HCT116 (cell line): ENCODE results near the gene ARPC1A. TPM values are rescaled to one million over a fixed set of nuclear protein-coding genes. Genes with fewer than 3 reads are reported as not detected.

Experiments used
- ATAC-seq: fragments of 200-7000 bp; cut with Tn5 transposase; 2 replicates; pipeline ENCODE4 v1.9.1; 2020; ENCODE audit warnings: mild to moderate bottlenecking, moderate library complexity
- BruUV-seq: library from RNA; stranded (reverse); fragments of 400-500 nt; replicated peaks from 2 replicates; lab custom pipeline; 2021; lab: Mats Ljungman, UMichigan
- CTCF ChIA-PET: fragments of 300-600 bp; sonication (Branson Sonifier 250); formaldehyde crosslinking; loops from one replicate; lab custom pipeline; 2021; ENCODE audit warnings: antibody characterized with exemption; lab: Charles Lee
- POLR2A ChIA-PET: fragments of 300-600, 350-600 bp; sonication (Branson Sonifier 250); formaldehyde crosslinking; loops from one replicate; lab custom pipeline; 2021; ENCODE audit warnings: antibody characterized with exemption; lab: Charles Lee
- RAD21 ChIA-PET, 2 experiments: fragments of 300-600 bp; sonication (Branson Sonifier 250); formaldehyde crosslinking; loops; one replicate each; lab custom pipeline; 2023; ENCODE audit warnings: low total read pairs in 2 of 2; ENCODE audit not compliant: uncharacterized antibody in 2 of 2, unreplicated experiment in 2 of 2, low non-redundant PET in 1 of 2; lab: Charles Lee
- DNase-seq: peaks from one replicate; pipeline ENCODE4 v3.0.0-alpha.2; 2010; ENCODE audit warnings: low read depth, low spot score
- H2AFZ ChIP-seq: fragments of 200-600 bp; shearing (Covaris generic), sonication (generic); 2 replicates; pipeline ENCODE4 v1.6.1; 2017; ENCODE audit warnings: low read depth, mixed run types, mixed read lengths, antibody characterized with exemption, low read length; ENCODE audit not compliant: poor library complexity, severe bottlenecking
- H3K27ac ChIP-seq: 2 replicates; pipeline ENCODE4 v1.5.1; 2012; ENCODE audit warnings: low read depth, low read length
- H3K27me3 ChIP-seq: fragments of 200-600 bp; sonication (generic); 2 replicates; pipeline ENCODE4 v1.6.1; 2016; ENCODE audit warnings: mixed run types, low read length, mixed read lengths; ENCODE audit not compliant: insufficient read depth
- H3K36me3 ChIP-seq, 2 experiments: fragments of 200-500 bp in 1 of 2; fragments of 200-600 bp in 1 of 2; sonication (Bioruptor generic) in 1 of 2; sonication (generic) in 1 of 2; 2 replicates each; pipeline versions ENCODE4 v1.5.1 to v1.6.1; 2014 to 2016; ENCODE audit warnings: low read length in 2 of 2, inconsistent platforms in 1 of 2, mixed read lengths in 1 of 2, mixed run types in 1 of 2; ENCODE audit not compliant: insufficient read depth in 2 of 2, control insufficient read depth in 1 of 2
- H3K4me1 ChIP-seq, 2 experiments: fragments of 200-600 bp in 1 of 2; sonication (generic) in 1 of 2; 2 replicates each; pipeline versions ENCODE4 v1.5.1 to v1.6.1; 2012 to 2017; ENCODE audit warnings: low read length in 2 of 2, inconsistent platforms in 1 of 2, mild to moderate bottlenecking in 1 of 2, mixed read lengths in 1 of 2, mixed run types in 1 of 2, moderate library complexity in 1 of 2; ENCODE audit not compliant: insufficient read depth in 2 of 2, control insufficient read depth in 1 of 2
- H3K4me2 ChIP-seq: fragments of 200-600 bp; sonication (generic); 2 replicates; pipeline ENCODE4 v1.6.1; 2017; ENCODE audit warnings: mixed run types, low read length, mixed read lengths
- H3K4me3 ChIP-seq, 2 experiments: fragments of 200-600 bp in 1 of 2; sonication (generic) in 1 of 2; replicated peaks in 1 of 2; 2 replicates each; pipeline ENCODE4 v1.5.1; 2011 to 2016; ENCODE audit warnings: low read length in 2 of 2, control low read depth in 1 of 2, low read depth in 1 of 2, mild to moderate bottlenecking in 1 of 2, mixed read lengths in 1 of 2, mixed run types in 1 of 2
- H3K79me2 ChIP-seq: fragments of 200-600 bp; sonication (generic); 2 replicates; pipeline ENCODE4 v1.6.1; 2017; ENCODE audit warnings: mild to moderate bottlenecking, mixed run types, low read length, moderate library complexity, mixed read lengths; ENCODE audit not compliant: insufficient read depth
- H3K9ac ChIP-seq: fragments of 200-600 bp; sonication (generic); 2 replicates; pipeline ENCODE4 v1.6.1; 2016; ENCODE audit warnings: low read length, mixed read lengths
- H3K9me2 ChIP-seq: fragments of 200-600 bp; sonication (generic), shearing (Covaris generic); 2 replicates; pipeline ENCODE4 v1.6.1; 2017; ENCODE audit warnings: mixed run types, mild to moderate bottlenecking, moderate library complexity; ENCODE audit not compliant: insufficient read depth
- H3K9me3 ChIP-seq, 2 experiments: fragments of 200-500 bp in 1 of 2; fragments of 200-600 bp in 1 of 2; sonication (Bioruptor generic) in 1 of 2; sonication (generic) in 1 of 2; 2 replicates each; pipeline ENCODE4 v1.6.1; 2014 to 2017; ENCODE audit warnings: low read length in 2 of 2, mixed read lengths in 2 of 2, inconsistent platforms in 1 of 2, low read depth in 1 of 2, mild to moderate bottlenecking in 1 of 2, mixed run types in 1 of 2, moderate library complexity in 1 of 2; ENCODE audit not compliant: control insufficient read depth in 1 of 2, insufficient read depth in 1 of 2
- H4K20me1 ChIP-seq: fragments of 200-600 bp; sonication (generic), shearing (Covaris generic); 2 replicates; pipeline ENCODE4 v1.6.1; 2017; ENCODE audit warnings: mixed run types, mild to moderate bottlenecking, moderate library complexity; ENCODE audit not compliant: insufficient read depth
- CBX3 ChIP-seq: IDR thresholded peaks from 2 replicates; pipeline ENCODE4 v1.6.1; 2012; ENCODE audit warnings: low read depth
- CEBPB ChIP-seq: IDR thresholded peaks from 2 replicates; pipeline ENCODE4 v1.6.1; 2012; ENCODE audit warnings: low read depth
- EZH2 ChIP-seq: fragments of 200-600 bp; sonication (generic); IDR thresholded peaks from 2 replicates; pipeline ENCODE4 v1.6.1; 2017; ENCODE audit warnings: antibody characterized with exemption, mixed run types
- EZH2phosphoT487 ChIP-seq: fragments of 200-600 bp; IDR thresholded peaks from 2 replicates; pipeline ENCODE4 v1.6.1; 2018; ENCODE audit warnings: antibody characterized with exemption, borderline replicate concordance
- FOSL1 ChIP-seq: IDR thresholded peaks from 2 replicates; pipeline ENCODE4 v1.6.1; 2012; ENCODE audit warnings: low read depth
- JUND ChIP-seq: IDR thresholded peaks from 2 replicates; pipeline ENCODE4 v1.6.1; 2012
- POLR2A ChIP-seq: IDR thresholded peaks from 2 replicates; pipeline ENCODE4 v1.7.0; 2011; ENCODE audit warnings: borderline replicate concordance; ENCODE audit not compliant: insufficient read depth, insufficient read length; ENCODE audit errors: extremely low read depth
- POLR2AphosphoS5 ChIP-seq: IDR thresholded peaks from 2 replicates; pipeline ENCODE4 v1.6.1; 2011; ENCODE audit warnings: mild to moderate bottlenecking, low read depth, low read length, moderate library complexity
- SIN3A ChIP-seq: IDR thresholded peaks from 2 replicates; pipeline ENCODE4 v1.6.1; 2012; ENCODE audit warnings: low read depth
- SP1 ChIP-seq: IDR thresholded peaks from 2 replicates; pipeline ENCODE4 v1.6.1; 2012; ENCODE audit warnings: low read depth
- TCF7L2 ChIP-seq: IDR thresholded peaks from 2 replicates; pipeline ENCODE4 v1.7.0; 2011; ENCODE audit warnings: borderline replicate concordance, inconsistent platforms; ENCODE audit not compliant: insufficient read depth, insufficient read length; ENCODE audit errors: extremely low read depth
- YY1 ChIP-seq: IDR thresholded peaks from 2 replicates; pipeline ENCODE4 v1.6.1; 2011; ENCODE audit warnings: low read length, low read depth, moderate library complexity, mild to moderate bottlenecking; ENCODE audit not compliant: insufficient replicate concordance; ENCODE audit errors: extremely low read depth
- ZFX ChIP-seq: fragments of 450-650 bp; IDR thresholded peaks from 2 replicates; pipeline ENCODE4 v1.6.1; 2017
- intact Hi-C: fragments of 100-400 bp; cut with micrococcal nuclease; formaldehyde crosslinking; loops from 2 replicates; pipeline ENCODE4 v1.10.0; 2022
- total RNA-seq: library from RNA; stranded (reverse); gene quantifications from one replicate; pipeline ENCODE4 v1.2.1, GENCODE V29; 2021; ENCODE audit not compliant: unreplicated experiment
- TF ChIP-seq, protein P1 (sequence below): IDR thresholded peaks from 2 replicates; pipeline ENCODE4 v1.6.1; 2011; ENCODE audit warnings: mild to moderate bottlenecking, low read length, moderate library complexity; ENCODE audit not compliant: insufficient replicate concordance; ENCODE audit errors: extremely low read depth
- TF ChIP-seq, protein P2 (sequence below), 3 experiments: fragments of 200-600 bp in 1 of 3; sonication (generic) in 1 of 3; IDR thresholded peaks in 2 of 3; conservative IDR thresholded peaks in 1 of 3; 2 replicates each; pipeline ENCODE4 v1.5.1; 2012 to 2017; ENCODE audit warnings: low read depth in 2 of 3, low read length in 2 of 3, antibody characterized with exemption in 1 of 3, borderline replicate concordance in 1 of 3, control low read depth in 1 of 3, mild to moderate bottlenecking in 1 of 3, mixed read lengths in 1 of 3, mixed run types in 1 of 3, moderate library complexity in 1 of 3; ENCODE audit not compliant: insufficient read depth in 1 of 3
- TF ChIP-seq, protein P3 (sequence below): IDR thresholded peaks from 2 replicates; pipeline ENCODE4 v1.6.1; 2012
- TF ChIP-seq, protein P4 (sequence below): IDR thresholded peaks from 2 replicates; pipeline ENCODE4 v1.6.1; 2012; ENCODE audit warnings: low read depth
- TF ChIP-seq, protein P5 (sequence below): IDR thresholded peaks from 2 replicates; pipeline ENCODE4 v1.6.1; 2012

Gene ARPC1A
- total RNA-seq, 1 experiment from 2014 or later: 250 TPM

DNA sequence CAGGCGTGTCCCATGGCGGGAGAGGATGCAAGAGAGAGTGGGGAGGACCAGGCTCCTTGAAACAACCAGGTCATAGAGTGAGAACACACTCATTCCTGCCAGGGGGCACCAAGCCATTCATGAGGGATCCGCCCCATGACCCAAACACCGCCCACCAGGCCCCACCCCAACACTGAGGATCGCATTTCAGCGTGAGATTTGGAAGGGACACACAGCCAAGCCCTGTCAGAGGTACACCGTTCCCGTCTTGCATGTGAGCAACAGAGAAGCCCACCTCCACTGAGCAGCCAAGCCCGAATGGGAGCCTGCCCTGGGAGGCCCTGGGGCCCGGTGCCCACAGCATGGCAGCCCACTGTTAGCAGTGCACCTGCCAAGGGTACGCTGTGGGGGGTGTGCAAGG is 40.9 kb downstream of the ARPC1A start (continued):
- TF ChIP-seq, protein P1, sequence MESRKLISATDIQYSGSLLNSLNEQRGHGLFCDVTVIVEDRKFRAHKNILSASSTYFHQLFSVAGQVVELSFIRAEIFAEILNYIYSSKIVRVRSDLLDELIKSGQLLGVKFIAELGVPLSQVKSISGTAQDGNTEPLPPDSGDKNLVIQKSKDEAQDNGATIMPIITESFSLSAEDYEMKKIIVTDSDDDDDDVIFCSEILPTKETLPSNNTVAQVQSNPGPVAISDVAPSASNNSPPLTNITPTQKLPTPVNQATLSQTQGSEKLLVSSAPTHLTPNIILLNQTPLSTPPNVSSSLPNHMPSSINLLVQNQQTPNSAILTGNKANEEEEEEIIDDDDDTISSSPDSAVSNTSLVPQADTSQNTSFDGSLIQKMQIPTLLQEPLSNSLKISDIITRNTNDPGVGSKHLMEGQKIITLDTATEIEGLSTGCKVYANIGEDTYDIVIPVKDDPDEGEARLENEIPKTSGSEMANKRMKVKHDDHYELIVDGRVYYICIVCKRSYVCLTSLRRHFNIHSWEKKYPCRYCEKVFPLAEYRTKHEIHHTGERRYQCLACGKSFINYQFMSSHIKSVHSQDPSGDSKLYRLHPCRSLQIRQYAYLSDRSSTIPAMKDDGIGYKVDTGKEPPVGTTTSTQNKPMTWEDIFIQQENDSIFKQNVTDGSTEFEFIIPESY: no peak
- no peak for TF ChIP-seq SP1
- no peak for TF ChIP-seq CBX3
- no peak for TF ChIP-seq CEBPB
- no peak for TF ChIP-seq EZH2
- TF ChIP-seq FOSL1: no peak
- TF ChIP-seq, protein P2, sequence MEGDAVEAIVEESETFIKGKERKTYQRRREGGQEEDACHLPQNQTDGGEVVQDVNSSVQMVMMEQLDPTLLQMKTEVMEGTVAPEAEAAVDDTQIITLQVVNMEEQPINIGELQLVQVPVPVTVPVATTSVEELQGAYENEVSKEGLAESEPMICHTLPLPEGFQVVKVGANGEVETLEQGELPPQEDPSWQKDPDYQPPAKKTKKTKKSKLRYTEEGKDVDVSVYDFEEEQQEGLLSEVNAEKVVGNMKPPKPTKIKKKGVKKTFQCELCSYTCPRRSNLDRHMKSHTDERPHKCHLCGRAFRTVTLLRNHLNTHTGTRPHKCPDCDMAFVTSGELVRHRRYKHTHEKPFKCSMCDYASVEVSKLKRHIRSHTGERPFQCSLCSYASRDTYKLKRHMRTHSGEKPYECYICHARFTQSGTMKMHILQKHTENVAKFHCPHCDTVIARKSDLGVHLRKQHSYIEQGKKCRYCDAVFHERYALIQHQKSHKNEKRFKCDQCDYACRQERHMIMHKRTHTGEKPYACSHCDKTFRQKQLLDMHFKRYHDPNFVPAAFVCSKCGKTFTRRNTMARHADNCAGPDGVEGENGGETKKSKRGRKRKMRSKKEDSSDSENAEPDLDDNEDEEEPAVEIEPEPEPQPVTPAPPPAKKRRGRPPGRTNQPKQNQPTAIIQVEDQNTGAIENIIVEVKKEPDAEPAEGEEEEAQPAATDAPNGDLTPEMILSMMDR (IDR thresholded peaks at IDR 0.05 in 2 of 3, conservative IDR thresholded peaks at IDR 0.05 in 1 of 3; ENCODE audit: borderline replicate concordance in 1 of 3, insufficient read depth in 1 of 3, low read depth in 2 of 3, low read length in 2 of 3): no peak

DNA sequence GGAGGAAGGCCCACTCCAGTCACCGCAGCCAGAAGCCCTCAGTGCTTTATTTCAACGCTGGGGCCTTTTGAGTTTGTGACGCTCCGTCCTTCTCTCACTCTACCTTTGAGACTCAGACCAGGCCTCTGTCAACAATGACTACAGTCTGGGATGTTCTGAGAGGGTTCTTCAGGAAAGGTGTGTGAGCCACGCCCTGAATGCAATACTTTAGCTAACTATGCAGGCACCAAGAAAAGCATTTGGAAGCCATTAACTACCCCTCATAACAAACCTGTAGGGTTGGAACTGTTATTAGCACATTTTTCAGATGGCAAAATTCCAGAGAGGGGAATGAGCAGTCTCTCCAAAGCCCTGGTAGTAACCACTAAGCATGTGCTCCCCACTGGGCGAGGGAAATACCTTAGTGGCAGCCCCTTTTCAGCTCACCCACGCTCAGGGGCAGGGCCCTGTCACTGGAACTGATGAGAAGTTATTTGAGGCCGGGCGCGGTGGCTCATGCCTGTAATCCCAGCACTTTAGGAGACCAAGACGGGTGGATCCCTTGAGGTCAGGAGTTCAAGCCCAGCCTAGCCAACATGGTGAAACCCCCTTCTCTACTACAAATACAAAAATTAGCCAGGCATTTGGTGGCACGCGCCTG is 43.2 kb downstream of the ARPC1A start:
- no peak for ATAC-seq
- ChIA-PET CTCF (no interaction called here), POLR2A (no interaction called here), RAD21 (no interaction called here)
- intact Hi-C loops: no loop called here
- H3K9me3 ChIP-seq: no peaks in the 10 kb centered on the region
- no TSS peak for BruUV-seq
- no peaks in the 10 kb centered on the region for H4K20me1 ChIP-seq
- H3K27ac ChIP-seq: no peak overlapping the region
- no peak overlapping the region for H2AFZ ChIP-seq
- H3K4me3 ChIP-seq: no peak overlapping the region
- no peaks in the 10 kb centered on the region for H3K79me2 ChIP-seq
- H3K9ac ChIP-seq: no peak overlapping the region
- H3K4me2 ChIP-seq: no peak overlapping the region
- H3K27me3 ChIP-seq: no peaks in the 10 kb centered on the region
- peaks cover 11 to 22% of the 10 kb centered on the region in 2 experiments; a peak in 3 of 4 replicates for H3K36me3 ChIP-seq
- DNase-seq: no peak
- peaks cover 25 to 52% of the 10 kb centered on the region in 2 experiments for H3K4me1 ChIP-seq
- H3K9me2 ChIP-seq: no peaks in the 10 kb centered on the region
- TF ChIP-seq EZH2phosphoT487 (no peak), EZH2 (no peak), SIN3A (no peak), CEBPB (no peak), ZFX (no peak), JUND (no peak), TCF7L2 (no peak), POLR2AphosphoS5 (no peak), POLR2A (no peak), YY1 (no peak), SP1 (no peak)
- TF ChIP-seq, protein P3, sequence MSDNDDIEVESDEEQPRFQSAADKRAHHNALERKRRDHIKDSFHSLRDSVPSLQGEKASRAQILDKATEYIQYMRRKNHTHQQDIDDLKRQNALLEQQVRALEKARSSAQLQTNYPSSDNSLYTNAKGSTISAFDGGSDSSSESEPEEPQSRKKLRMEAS: no peak
- TF ChIP-seq, protein P4, sequence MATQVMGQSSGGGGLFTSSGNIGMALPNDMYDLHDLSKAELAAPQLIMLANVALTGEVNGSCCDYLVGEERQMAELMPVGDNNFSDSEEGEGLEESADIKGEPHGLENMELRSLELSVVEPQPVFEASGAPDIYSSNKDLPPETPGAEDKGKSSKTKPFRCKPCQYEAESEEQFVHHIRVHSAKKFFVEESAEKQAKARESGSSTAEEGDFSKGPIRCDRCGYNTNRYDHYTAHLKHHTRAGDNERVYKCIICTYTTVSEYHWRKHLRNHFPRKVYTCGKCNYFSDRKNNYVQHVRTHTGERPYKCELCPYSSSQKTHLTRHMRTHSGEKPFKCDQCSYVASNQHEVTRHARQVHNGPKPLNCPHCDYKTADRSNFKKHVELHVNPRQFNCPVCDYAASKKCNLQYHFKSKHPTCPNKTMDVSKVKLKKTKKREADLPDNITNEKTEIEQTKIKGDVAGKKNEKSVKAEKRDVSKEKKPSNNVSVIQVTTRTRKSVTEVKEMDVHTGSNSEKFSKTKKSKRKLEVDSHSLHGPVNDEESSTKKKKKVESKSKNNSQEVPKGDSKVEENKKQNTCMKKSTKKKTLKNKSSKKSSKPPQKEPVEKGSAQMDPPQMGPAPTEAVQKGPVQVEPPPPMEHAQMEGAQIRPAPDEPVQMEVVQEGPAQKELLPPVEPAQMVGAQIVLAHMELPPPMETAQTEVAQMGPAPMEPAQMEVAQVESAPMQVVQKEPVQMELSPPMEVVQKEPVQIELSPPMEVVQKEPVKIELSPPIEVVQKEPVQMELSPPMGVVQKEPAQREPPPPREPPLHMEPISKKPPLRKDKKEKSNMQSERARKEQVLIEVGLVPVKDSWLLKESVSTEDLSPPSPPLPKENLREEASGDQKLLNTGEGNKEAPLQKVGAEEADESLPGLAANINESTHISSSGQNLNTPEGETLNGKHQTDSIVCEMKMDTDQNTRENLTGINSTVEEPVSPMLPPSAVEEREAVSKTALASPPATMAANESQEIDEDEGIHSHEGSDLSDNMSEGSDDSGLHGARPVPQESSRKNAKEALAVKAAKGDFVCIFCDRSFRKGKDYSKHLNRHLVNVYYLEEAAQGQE: no peak
- TF ChIP-seq, protein P5, sequence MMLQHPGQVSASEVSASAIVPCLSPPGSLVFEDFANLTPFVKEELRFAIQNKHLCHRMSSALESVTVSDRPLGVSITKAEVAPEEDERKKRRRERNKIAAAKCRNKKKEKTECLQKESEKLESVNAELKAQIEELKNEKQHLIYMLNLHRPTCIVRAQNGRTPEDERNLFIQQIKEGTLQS: no peak
